Measurements from ENCODE around the gene FAM76B.

DNA sequence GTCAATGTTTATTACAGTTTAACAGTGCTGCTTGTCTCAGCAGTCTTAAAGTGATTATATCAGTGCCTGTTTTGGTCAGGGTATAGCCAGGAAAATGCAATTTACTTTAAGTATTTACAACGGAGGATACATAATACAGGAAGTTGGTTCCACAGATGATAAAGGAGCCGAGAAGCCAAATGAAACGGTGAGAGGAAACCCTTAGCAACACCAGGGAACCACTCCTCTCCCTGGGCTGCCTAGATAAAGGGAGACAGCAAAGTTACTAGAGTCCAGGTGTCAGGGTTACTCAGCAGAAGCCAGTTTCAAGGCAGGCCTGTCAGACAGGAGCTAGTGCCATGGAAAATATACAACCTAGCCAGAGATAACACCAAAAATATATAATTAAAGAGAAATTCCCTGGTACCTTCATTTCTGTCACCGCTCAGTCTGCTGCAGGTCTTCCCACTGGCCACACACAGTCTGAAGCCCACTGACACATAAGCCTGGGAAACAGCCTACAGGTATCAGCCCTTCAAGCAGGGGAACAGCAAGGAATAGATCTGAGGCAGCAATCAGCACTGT, 55.5 kb downstream of the FAM76B start:
- TF ChIP-seq POLR2A (IDR thresholded peaks at IDR 0.05; ENCODE audit: low read length) (no peak), CTCF (IDR thresholded peaks at IDR 0.05) (no peak)
- TF ChIP-seq, protein P1, sequence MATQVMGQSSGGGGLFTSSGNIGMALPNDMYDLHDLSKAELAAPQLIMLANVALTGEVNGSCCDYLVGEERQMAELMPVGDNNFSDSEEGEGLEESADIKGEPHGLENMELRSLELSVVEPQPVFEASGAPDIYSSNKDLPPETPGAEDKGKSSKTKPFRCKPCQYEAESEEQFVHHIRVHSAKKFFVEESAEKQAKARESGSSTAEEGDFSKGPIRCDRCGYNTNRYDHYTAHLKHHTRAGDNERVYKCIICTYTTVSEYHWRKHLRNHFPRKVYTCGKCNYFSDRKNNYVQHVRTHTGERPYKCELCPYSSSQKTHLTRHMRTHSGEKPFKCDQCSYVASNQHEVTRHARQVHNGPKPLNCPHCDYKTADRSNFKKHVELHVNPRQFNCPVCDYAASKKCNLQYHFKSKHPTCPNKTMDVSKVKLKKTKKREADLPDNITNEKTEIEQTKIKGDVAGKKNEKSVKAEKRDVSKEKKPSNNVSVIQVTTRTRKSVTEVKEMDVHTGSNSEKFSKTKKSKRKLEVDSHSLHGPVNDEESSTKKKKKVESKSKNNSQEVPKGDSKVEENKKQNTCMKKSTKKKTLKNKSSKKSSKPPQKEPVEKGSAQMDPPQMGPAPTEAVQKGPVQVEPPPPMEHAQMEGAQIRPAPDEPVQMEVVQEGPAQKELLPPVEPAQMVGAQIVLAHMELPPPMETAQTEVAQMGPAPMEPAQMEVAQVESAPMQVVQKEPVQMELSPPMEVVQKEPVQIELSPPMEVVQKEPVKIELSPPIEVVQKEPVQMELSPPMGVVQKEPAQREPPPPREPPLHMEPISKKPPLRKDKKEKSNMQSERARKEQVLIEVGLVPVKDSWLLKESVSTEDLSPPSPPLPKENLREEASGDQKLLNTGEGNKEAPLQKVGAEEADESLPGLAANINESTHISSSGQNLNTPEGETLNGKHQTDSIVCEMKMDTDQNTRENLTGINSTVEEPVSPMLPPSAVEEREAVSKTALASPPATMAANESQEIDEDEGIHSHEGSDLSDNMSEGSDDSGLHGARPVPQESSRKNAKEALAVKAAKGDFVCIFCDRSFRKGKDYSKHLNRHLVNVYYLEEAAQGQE (IDR thresholded peaks at IDR 0.05) = no peak
- TF ChIP-seq, protein P2, sequence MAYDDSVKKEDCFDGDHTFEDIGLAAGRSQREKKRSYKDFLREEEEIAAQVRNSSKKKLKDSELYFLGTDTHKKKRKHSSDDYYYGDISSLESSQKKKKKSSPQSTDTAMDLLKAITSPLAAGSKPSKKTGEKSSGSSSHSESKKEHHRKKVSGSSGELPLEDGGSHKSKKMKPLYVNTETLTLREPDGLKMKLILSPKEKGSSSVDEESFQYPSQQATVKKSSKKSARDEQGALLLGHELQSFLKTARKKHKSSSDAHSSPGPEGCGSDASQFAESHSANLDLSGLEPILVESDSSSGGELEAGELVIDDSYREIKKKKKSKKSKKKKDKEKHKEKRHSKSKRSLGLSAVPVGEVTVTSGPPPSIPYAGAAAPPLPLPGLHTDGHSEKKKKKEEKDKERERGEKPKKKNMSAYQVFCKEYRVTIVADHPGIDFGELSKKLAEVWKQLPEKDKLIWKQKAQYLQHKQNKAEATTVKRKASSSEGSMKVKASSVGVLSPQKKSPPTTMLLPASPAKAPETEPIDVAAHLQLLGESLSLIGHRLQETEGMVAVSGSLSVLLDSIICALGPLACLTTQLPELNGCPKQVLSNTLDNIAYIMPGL (CRISPR knock-in tag; IDR thresholded peaks at IDR 0.05; ENCODE audit: borderline replicate concordance) = no peak
- TF ChIP-seq, protein P3, sequence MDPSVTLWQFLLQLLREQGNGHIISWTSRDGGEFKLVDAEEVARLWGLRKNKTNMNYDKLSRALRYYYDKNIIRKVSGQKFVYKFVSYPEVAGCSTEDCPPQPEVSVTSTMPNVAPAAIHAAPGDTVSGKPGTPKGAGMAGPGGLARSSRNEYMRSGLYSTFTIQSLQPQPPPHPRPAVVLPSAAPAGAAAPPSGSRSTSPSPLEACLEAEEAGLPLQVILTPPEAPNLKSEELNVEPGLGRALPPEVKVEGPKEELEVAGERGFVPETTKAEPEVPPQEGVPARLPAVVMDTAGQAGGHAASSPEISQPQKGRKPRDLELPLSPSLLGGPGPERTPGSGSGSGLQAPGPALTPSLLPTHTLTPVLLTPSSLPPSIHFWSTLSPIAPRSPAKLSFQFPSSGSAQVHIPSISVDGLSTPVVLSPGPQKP (IDR thresholded peaks at IDR 0.05; ENCODE audit: low read depth, low read length) = no peak
